HEK293 (cell line): ENCODE data around the gene MORN1.
A peak's percentile ranks its signal among the peaks of the same experiment; 100 is the strongest.

Experiments used
- CTCF ChIA-PET: fragments of 350-600 bp; formaldehyde crosslinking; extraction: SDS; loops from one replicate; lab custom pipeline; 2021; ENCODE audit warnings: antibody characterized with exemption; lab: Yijun Ruan, JAX
- POLR2A ChIA-PET: fragments of 300-600 bp; formaldehyde crosslinking; extraction: SDS; loops from one replicate; lab custom pipeline; 2020; ENCODE audit warnings: antibody characterized with exemption, inconsistent platforms; lab: Yijun Ruan, JAX
- H3K27ac ChIP-seq: fragments of 200-500 bp; sonication (Bioruptor generic); 2 replicates; pipeline ENCODE4 v1.5.1; 2014; ENCODE audit warnings: low read depth, low read length, control low read depth, inconsistent platforms; ENCODE audit errors: extremely low read depth
- H3K36me3 ChIP-seq, 2 experiments: fragments of 200-500 bp in 1 of 2; sonication (Bioruptor generic) in 1 of 2; 1 replicate in 1 of 2; 2 replicates in 1 of 2; pipeline ENCODE4 v1.5.1; 2014 to 2017; ENCODE audit warnings: inconsistent platforms in 2 of 2, low read length in 2 of 2; ENCODE audit not compliant: control insufficient read depth in 2 of 2, insufficient read depth in 1 of 2
- H3K4me1 ChIP-seq: fragments of 200-500 bp; sonication (Bioruptor generic); 2 replicates; pipeline ENCODE4 v1.5.1; 2014; ENCODE audit warnings: mild to moderate bottlenecking, low read length, inconsistent platforms; ENCODE audit not compliant: control insufficient read depth, insufficient read depth
- H3K4me3 ChIP-seq: 2 replicates; pipeline ENCODE4 v1.5.1; 2011; ENCODE audit warnings: low read depth, mild to moderate bottlenecking, control low read depth, low read length, moderate library complexity
- H3K9me3 ChIP-seq: fragments of 200-500 bp; sonication (Bioruptor generic); 2 replicates; pipeline ENCODE4 v1.5.1; 2014; ENCODE audit warnings: low read depth, low read length, inconsistent platforms; ENCODE audit not compliant: control insufficient read depth, insufficient read depth
- FEZF1 ChIP-seq: fragments of 450-650 bp; formaldehyde crosslinking; IDR thresholded peaks from 2 replicates; pipeline ENCODE4 v1.5.1; 2016; ENCODE audit warnings: missing biosample characterization, missing genetic modification characterization
- GLIS1 ChIP-seq: fragments of 450-650 bp; formaldehyde crosslinking; IDR thresholded peaks from 2 replicates; pipeline ENCODE4 v1.5.1; 2016; ENCODE audit warnings: missing biosample characterization, missing genetic modification characterization
- KLF1 ChIP-seq: fragments of 450-650 bp; formaldehyde crosslinking; IDR thresholded peaks from 2 replicates; pipeline ENCODE4 v1.5.1; 2016; ENCODE audit warnings: missing biosample characterization, missing genetic modification characterization
- KLF8 ChIP-seq: fragments of 450-650 bp; formaldehyde crosslinking; IDR thresholded peaks from 2 replicates; pipeline ENCODE4 v1.5.1; 2016; ENCODE audit warnings: missing biosample characterization, missing genetic modification characterization
- SALL2 ChIP-seq: fragments of 450-650 bp; formaldehyde crosslinking; IDR thresholded peaks from 2 replicates; pipeline ENCODE4 v1.5.0; 2017; ENCODE audit warnings: missing biosample characterization, mild to moderate bottlenecking, missing genetic modification characterization, borderline replicate concordance
- SCRT2 ChIP-seq: fragments of 450-650 bp; formaldehyde crosslinking; IDR thresholded peaks from 2 replicates; pipeline ENCODE4 v1.5.1; 2016; ENCODE audit warnings: missing biosample characterization, missing genetic modification characterization
- ZBTB8A ChIP-seq: fragments of 450-650 bp; formaldehyde crosslinking; IDR thresholded peaks from 2 replicates; pipeline ENCODE4 v1.5.1; 2016; ENCODE audit warnings: missing biosample characterization, missing genetic modification characterization
- ZFHX2 ChIP-seq: fragments of 450-650 bp; formaldehyde crosslinking; conservative IDR thresholded peaks from 2 replicates; pipeline ENCODE4 v1.5.1; 2016; ENCODE audit warnings: missing biosample characterization, missing genetic modification characterization
- ZNF155 ChIP-seq: fragments of 450-650 bp; formaldehyde crosslinking; IDR thresholded peaks from 2 replicates; pipeline ENCODE4 v1.5.1; 2016; ENCODE audit warnings: missing biosample characterization, missing genetic modification characterization
- ZNF274 ChIP-seq, 2 experiments: fragments of 200-500 bp in 1 of 2; fragments of 450-650 bp in 1 of 2; sonication (Bioruptor generic) in 1 of 2; formaldehyde crosslinking in 1 of 2; IDR thresholded peaks; 2 replicates each; pipeline versions ENCODE4 v1.5.1 to v1.6.1; 2014 to 2016; ENCODE audit warnings: borderline replicate concordance in 1 of 2, inconsistent platforms in 1 of 2, low read length in 1 of 2, missing biosample characterization in 1 of 2, missing genetic modification characterization in 1 of 2
- ZNF341 ChIP-seq: fragments of 450-650 bp; formaldehyde crosslinking; IDR thresholded peaks from 2 replicates; pipeline ENCODE4; 2016; ENCODE audit warnings: low read depth, missing biosample characterization, missing genetic modification characterization
- ZNF350 ChIP-seq: fragments of 450-650 bp; formaldehyde crosslinking; IDR thresholded peaks from 2 replicates; pipeline ENCODE4 v1.5.0; 2017; ENCODE audit warnings: missing biosample characterization, mild to moderate bottlenecking, missing genetic modification characterization
- ZNF354C ChIP-seq: fragments of 450-650 bp; formaldehyde crosslinking; IDR thresholded peaks from 2 replicates; pipeline ENCODE4 v1.5.1; 2016; ENCODE audit warnings: missing biosample characterization, missing genetic modification characterization, low read depth, borderline replicate concordance
- ZNF404 ChIP-seq: fragments of 450-650 bp; formaldehyde crosslinking; IDR thresholded peaks from 2 replicates; pipeline ENCODE4 v1.5.1; 2017; ENCODE audit warnings: missing biosample characterization, missing genetic modification characterization
- ZNF426 ChIP-seq: fragments of 450-650 bp; formaldehyde crosslinking; IDR thresholded peaks from 2 replicates; pipeline ENCODE4 v1.5.1; 2017; ENCODE audit warnings: missing biosample characterization, missing genetic modification characterization, mild to moderate bottlenecking, inconsistent platforms, moderate library complexity
- ZNF596 ChIP-seq: fragments of 450-650 bp; IDR thresholded peaks from 2 replicates; pipeline ENCODE4 v1.5.0; 2018; ENCODE audit warnings: missing biosample characterization, mild to moderate bottlenecking, missing genetic modification characterization, moderate library complexity
- ZSCAN16 ChIP-seq: fragments of 450-650 bp; formaldehyde crosslinking; IDR thresholded peaks from 2 replicates; pipeline ENCODE4 v1.5.1; 2016; ENCODE audit warnings: missing biosample characterization, missing genetic modification characterization
- TF ChIP-seq, protein P1 (sequence below): fragments of 450-650 bp; formaldehyde crosslinking; IDR thresholded peaks from 2 replicates; pipeline ENCODE4 v1.5.1; 2016; ENCODE audit warnings: missing biosample characterization, missing genetic modification characterization
- TF ChIP-seq, protein P2 (sequence below): fragments of 450-650 bp; formaldehyde crosslinking; IDR thresholded peaks from 2 replicates; pipeline ENCODE4 v1.5.1; 2016; ENCODE audit warnings: missing biosample characterization, missing genetic modification characterization, borderline replicate concordance
- TF ChIP-seq, protein P3 (sequence below): fragments of 450-650 bp; formaldehyde crosslinking; IDR thresholded peaks from 2 replicates; pipeline ENCODE4 v1.5.1; 2016; ENCODE audit warnings: missing biosample characterization, missing genetic modification characterization
- TF ChIP-seq, protein P4 (sequence below): fragments of 450-650 bp; formaldehyde crosslinking; IDR thresholded peaks from 2 replicates; pipeline ENCODE4 v1.5.1; 2016; ENCODE audit warnings: missing biosample characterization, missing genetic modification characterization

The MORN1 gene

DNA sequence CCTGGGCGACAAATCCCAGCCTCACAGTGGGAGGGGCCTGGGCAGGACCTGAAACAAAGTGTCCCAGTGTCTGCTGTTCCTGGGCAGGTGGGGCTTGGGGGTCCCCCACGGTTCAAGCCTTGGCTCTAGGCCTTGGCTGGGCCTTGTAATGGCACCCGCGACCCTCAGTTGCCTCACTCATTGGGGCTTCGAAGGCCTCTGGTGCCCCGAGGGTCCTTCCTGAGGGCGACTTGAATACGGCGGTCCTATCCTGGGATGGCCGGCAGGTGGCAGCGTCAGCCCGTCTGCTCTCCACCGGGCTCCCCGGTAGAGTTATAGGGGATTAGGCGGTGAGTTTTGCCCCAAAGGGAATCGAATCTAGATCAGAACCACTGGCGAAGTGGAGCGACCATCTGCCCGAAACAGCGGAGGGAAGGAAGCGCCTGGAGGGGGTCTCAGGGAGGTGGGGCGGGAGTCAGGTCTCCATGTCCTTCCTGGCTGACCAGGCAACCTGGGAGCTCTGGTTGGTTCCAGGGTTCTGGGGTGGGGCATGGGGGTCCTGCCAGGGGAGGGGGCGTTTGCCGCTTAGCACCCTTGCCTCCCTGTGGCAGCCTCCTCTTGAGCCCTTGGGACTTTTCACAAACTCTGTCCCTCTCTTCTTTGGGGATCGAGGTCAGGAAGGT lies 23.1 kb upstream of the MORN1 start (continued):
- TF ChIP-seq ZNF354C (tag by site-specific recombination): no peak
- TF ChIP-seq ZBTB8A (tag by site-specific recombination): peak; percentile 73; the same call in 1 of the 2 replicates
- TF ChIP-seq, protein P1, sequence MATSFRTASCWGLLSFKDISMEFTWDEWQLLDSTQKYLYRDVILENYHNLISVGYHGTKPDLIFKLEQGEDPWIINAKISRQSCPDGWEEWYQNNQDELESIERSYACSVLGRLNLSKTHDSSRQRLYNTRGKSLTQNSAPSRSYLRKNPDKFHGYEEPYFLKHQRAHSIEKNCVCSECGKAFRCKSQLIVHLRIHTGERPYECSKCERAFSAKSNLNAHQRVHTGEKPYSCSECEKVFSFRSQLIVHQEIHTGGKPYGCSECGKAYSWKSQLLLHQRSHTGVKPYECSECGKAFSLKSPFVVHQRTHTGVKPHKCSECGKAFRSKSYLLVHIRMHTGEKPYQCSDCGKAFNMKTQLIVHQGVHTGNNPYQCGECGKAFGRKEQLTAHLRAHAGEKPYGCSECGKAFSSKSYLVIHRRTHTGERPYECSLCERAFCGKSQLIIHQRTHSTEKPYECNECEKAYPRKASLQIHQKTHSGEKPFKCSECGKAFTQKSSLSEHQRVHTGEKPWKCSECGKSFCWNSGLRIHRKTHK (tag by site-specific recombination): no peak
- TF ChIP-seq, protein P2, sequence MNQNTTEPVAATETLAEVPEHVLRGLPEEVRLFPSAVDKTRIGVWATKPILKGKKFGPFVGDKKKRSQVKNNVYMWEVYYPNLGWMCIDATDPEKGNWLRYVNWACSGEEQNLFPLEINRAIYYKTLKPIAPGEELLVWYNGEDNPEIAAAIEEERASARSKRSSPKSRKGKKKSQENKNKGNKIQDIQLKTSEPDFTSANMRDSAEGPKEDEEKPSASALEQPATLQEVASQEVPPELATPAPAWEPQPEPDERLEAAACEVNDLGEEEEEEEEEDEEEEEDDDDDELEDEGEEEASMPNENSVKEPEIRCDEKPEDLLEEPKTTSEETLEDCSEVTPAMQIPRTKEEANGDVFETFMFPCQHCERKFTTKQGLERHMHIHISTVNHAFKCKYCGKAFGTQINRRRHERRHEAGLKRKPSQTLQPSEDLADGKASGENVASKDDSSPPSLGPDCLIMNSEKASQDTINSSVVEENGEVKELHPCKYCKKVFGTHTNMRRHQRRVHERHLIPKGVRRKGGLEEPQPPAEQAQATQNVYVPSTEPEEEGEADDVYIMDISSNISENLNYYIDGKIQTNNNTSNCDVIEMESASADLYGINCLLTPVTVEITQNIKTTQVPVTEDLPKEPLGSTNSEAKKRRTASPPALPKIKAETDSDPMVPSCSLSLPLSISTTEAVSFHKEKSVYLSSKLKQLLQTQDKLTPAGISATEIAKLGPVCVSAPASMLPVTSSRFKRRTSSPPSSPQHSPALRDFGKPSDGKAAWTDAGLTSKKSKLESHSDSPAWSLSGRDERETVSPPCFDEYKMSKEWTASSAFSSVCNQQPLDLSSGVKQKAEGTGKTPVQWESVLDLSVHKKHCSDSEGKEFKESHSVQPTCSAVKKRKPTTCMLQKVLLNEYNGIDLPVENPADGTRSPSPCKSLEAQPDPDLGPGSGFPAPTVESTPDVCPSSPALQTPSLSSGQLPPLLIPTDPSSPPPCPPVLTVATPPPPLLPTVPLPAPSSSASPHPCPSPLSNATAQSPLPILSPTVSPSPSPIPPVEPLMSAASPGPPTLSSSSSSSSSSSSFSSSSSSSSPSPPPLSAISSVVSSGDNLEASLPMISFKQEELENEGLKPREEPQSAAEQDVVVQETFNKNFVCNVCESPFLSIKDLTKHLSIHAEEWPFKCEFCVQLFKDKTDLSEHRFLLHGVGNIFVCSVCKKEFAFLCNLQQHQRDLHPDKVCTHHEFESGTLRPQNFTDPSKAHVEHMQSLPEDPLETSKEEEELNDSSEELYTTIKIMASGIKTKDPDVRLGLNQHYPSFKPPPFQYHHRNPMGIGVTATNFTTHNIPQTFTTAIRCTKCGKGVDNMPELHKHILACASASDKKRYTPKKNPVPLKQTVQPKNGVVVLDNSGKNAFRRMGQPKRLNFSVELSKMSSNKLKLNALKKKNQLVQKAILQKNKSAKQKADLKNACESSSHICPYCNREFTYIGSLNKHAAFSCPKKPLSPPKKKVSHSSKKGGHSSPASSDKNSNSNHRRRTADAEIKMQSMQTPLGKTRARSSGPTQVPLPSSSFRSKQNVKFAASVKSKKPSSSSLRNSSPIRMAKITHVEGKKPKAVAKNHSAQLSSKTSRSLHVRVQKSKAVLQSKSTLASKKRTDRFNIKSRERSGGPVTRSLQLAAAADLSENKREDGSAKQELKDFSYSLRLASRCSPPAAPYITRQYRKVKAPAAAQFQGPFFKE: no peak
- TF ChIP-seq ZNF274 (IDR thresholded peaks at IDR 0.05; ENCODE audit: low read length): no peak
- no peak for TF ChIP-seq ZNF274 (tag by site-specific recombination; IDR thresholded peaks at IDR 0.05; ENCODE audit: borderline replicate concordance)
- TF ChIP-seq FEZF1 (tag by site-specific recombination): no peak
- no peak for TF ChIP-seq ZNF404 (tag by site-specific recombination)
- no peak for TF ChIP-seq ZNF596 (tag by site-specific recombination)
- TF ChIP-seq KLF8 (tag by site-specific recombination): no peak
- no peak for TF ChIP-seq ZSCAN16 (tag by site-specific recombination)
- no peak for TF ChIP-seq ZFHX2 (tag by site-specific recombination)
- no peak for TF ChIP-seq KLF1 (tag by site-specific recombination)

DNA sequence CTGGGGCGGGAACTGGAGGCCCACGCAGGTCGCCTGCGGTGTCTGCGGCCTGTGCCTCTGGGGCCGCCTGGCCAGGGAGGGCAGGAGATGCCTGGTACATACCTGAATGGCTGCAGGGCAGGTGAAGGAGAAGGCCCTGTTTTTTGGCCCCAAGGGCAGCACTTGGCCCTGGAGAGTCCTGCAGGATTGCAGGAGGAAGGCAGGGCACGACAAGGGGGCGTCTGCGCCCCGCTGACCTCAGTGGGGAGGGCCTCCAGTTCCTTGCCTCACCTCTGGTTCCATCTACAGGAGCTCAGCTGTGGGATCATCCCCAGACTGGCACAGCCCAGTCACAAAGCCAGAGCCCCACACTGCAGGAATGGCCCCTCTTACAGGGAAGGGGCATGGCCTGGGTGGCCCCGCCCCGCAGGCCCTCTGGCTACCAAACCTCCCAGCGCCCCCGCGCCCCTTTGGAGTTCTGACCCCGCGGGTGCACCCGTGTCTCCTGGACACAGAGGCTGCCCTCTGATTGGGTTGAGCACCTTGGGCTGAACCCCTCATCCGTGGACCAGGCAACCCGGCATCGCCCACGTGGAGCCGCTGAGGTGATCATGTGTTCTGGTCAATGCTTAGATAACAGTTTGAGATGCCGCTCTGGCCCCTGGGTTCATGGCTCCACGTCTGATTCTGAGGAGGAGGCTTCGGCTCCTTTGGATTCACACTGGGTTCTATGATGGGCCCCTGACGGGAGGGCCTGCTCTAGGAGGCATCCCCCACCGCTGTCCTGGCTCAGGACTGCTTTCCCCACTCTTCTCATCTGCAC lies 22.3 kb upstream of the MORN1 start:
- CTCF ChIA-PET: interaction anchor here (1.0 to 1.4 kb wide), 2 partner anchors 32 to 134 kb away, joined by 3 to 4 read pairs; no protein-coding TSS in a partner anchor
- no peaks in the 10 kb centered on the region for H3K9me3 ChIP-seq
- POLR2A ChIA-PET: interaction anchor here (1.1 to 1.4 kb wide), 2 partner anchors 133 to 219 kb away, joined by 4 to 6 read pairs; partner anchors contain the start of gene FAAP20
- H3K4me1 ChIP-seq: no peaks in the 10 kb centered on the region
- no peak overlapping the region for H3K27ac ChIP-seq
- H3K4me3 ChIP-seq: no peak overlapping the region
- peaks cover 0 to 18% of the 10 kb centered on the region in 2 experiments; a peak in 1 of 3 replicates for H3K36me3 ChIP-seq
- TF ChIP-seq, protein P3, sequence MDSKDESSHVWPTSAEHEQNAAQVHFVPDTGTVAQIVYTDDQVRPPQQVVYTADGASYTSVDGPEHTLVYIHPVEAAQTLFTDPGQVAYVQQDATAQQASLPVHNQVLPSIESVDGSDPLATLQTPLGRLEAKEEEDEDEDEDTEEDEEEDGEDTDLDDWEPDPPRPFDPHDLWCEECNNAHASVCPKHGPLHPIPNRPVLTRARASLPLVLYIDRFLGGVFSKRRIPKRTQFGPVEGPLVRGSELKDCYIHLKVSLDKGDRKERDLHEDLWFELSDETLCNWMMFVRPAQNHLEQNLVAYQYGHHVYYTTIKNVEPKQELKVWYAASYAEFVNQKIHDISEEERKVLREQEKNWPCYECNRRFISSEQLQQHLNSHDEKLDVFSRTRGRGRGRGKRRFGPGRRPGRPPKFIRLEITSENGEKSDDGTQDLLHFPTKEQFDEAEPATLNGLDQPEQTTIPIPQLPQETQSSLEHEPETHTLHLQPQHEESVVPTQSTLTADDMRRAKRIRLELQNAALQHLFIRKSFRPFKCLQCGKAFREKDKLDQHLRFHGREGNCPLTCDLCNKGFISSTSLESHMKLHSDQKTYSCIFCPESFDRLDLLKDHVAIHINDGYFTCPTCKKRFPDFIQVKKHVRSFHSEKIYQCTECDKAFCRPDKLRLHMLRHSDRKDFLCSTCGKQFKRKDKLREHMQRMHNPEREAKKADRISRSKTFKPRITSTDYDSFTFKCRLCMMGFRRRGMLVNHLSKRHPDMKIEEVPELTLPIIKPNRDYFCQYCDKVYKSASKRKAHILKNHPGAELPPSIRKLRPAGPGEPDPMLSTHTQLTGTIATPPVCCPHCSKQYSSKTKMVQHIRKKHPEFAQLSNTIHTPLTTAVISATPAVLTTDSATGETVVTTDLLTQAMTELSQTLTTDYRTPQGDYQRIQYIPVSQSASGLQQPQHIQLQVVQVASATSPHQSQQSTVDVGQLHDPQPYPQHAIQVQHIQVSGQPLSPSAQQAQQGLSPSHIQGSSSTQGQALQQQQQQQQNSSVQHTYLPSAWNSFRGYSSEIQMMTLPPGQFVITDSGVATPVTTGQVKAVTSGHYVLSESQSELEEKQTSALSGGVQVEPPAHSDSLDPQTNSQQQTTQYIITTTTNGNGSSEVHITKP (tag by site-specific recombination): peak; percentile 48; the same call in 1 of the 2 replicates
- TF ChIP-seq, protein P4, sequence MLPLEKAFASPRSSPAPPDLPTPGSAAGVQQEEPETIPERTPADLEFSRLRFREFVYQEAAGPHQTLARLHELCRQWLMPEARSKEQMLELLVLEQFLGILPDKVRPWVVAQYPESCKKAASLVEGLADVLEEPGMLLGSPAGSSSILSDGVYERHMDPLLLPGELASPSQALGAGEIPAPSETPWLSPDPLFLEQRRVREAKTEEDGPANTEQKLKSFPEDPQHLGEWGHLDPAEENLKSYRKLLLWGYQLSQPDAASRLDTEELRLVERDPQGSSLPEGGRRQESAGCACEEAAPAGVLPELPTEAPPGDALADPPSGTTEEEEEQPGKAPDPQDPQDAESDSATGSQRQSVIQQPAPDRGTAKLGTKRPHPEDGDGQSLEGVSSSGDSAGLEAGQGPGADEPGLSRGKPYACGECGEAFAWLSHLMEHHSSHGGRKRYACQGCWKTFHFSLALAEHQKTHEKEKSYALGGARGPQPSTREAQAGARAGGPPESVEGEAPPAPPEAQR (tag by site-specific recombination): no peak
- no peak for TF ChIP-seq ZNF426 (tag by site-specific recombination)
- TF ChIP-seq SALL2 (tag by site-specific recombination): no peak
- no peak for TF ChIP-seq GLIS1
- TF ChIP-seq SCRT2 (tag by site-specific recombination): no peak
- TF ChIP-seq ZNF350 (tag by site-specific recombination): no peak
- TF ChIP-seq ZNF341 (tag by site-specific recombination): peak; percentile 31; the same call in 1 of the 2 replicates
- no peak for TF ChIP-seq ZNF155 (tag by site-specific recombination)
